Kidney (tissue), 14 donors: ENCODE results near the gene DYRK2. TPM values are rescaled to one million over a fixed set of nuclear protein-coding genes. Genes with fewer than 3 reads are reported as not detected.

Experiments used
- DNase-seq, 5 donors: peaks; one replicate each; pipeline ENCODE4 v3.0.0-alpha.2; 2013 to 2020
- FAIRE-seq: peaks from 2 replicates; lab custom pipeline; 2012; peaks lifted over from hg19 to GRCh38; lab: Jason Lieb, UNC
- H3K27ac ChIP-seq, 2 donors: one replicate each; pipeline ENCODE4 v1.7.0; 2013; ENCODE audit warnings: low read depth in 2 of 2, low read length in 2 of 2, inconsistent platforms in 1 of 2
- H3K27me3 ChIP-seq: one replicate; pipeline ENCODE4 v1.7.1; 2013; ENCODE audit warnings: low read length, inconsistent platforms; ENCODE audit not compliant: control insufficient read depth, insufficient read depth
- H3K36me3 ChIP-seq, 3 donors: one replicate each; pipeline versions ENCODE4 v1.7.0 to v1.7.1; 2013; ENCODE audit warnings: low read length in 3 of 3, control low read depth in 1 of 3, inconsistent platforms in 1 of 3; ENCODE audit not compliant: insufficient read depth in 3 of 3, control insufficient read depth in 2 of 3
- H3K4me1 ChIP-seq, 3 donors: one replicate each; pipeline versions ENCODE4 v1.7.0 to v1.7.1; 2013; ENCODE audit warnings: low read length in 3 of 3, inconsistent platforms in 1 of 3, low read depth in 1 of 3; ENCODE audit not compliant: control insufficient read depth in 2 of 3, insufficient read depth in 2 of 3
- H3K4me3 ChIP-seq, 3 donors: one replicate each; pipeline versions ENCODE4 v1.7.0 to v1.8.1; 2013; ENCODE audit warnings: low read length in 3 of 3, control low read depth in 1 of 3, inconsistent platforms in 1 of 3
- H3K9ac ChIP-seq, 3 donors: one replicate each; pipeline versions ENCODE4 v1.7.0 to v1.7.1; 2013; ENCODE audit warnings: low read length in 3 of 3, control low read depth in 1 of 3, inconsistent platforms in 1 of 3
- H3K9me3 ChIP-seq, 3 donors: one replicate each; pipeline versions ENCODE4 v1.7.0 to v1.7.1; 2013; ENCODE audit warnings: low read length in 3 of 3, control low read depth in 1 of 3, inconsistent platforms in 1 of 3; ENCODE audit not compliant: control insufficient read depth in 2 of 3, insufficient read depth in 1 of 3
- CTCF ChIP-seq: IDR thresholded peaks from 3 replicates; pipeline ENCODE4 v1.5.1; 2012; ENCODE audit warnings: mild to moderate bottlenecking, moderate library complexity, borderline replicate concordance; ENCODE audit not compliant: insufficient read depth; ENCODE audit errors: extremely low read depth
- intact Hi-C: fragments of 100-400 bp; cut with DNase I; formaldehyde crosslinking; loops from one replicate; pipeline ENCODE4 v1.11.1; 2022
- polyA plus RNA-seq: library from polyadenylated mRNA; stranded (reverse); fragments of 350-450 nt; fragmentation: Illumina TruSeq; extraction: RNeasy Lipid Tissue Mini Kit (QIAGEN cat#74804); gene quantifications from one replicate; pipeline ENCODE4 v1.2.3, GENCODE V29; 2014; ENCODE audit warnings: low read depth, low replicate concordance; ENCODE audit not compliant: insufficient read depth
- total RNA-seq: library from RNA; stranded (reverse); fragmentation: NEBNext Ultra II Directional; extraction: Animal tissue kit (Norgen Biotek cat#: 25700); gene quantifications from one replicate; pipeline ENCODE4 v1.2.1, GENCODE V29; 2021
- donor health status: control.
- donor health status: control.
- donor health status: control.
- donor health status: control.
- donor health status: control.
- donor health status: DM: yes; HTN: yes; CAD: no.
- donor health status: Normal renal cell carcinoma (clear cell type).

DYRK2 gene
- total and polyA plus RNA-seq, 2 donors from 2014 or later, result 2.8 to 35.4 TPM

GRCh38 chr12:67649570-67650387 lies 1.2 kb downstream of the DYRK2 start:
- no peaks in the 10 kb centered on the region for H3K9me3 ChIP-seq
- intact Hi-C loops, result loop anchor here (10.0 kb wide), 1 partner anchor 295 kb away; no protein-coding TSS in a partner anchor
- DNase-seq (peak; percentile 42 to 85 (median 65)), FAIRE-seq (no peak)
- peak overlapping the region; percentile 65 to 80 (median 70) for H3K4me3 ChIP-seq
- H3K27ac ChIP-seq, result peak overlapping the region; percentile 28 to 49
- peaks cover 0 to 13% (median 4%) of the 10 kb centered on the region in 3 donors for H3K4me1 ChIP-seq
- H3K36me3 ChIP-seq, result no peaks in the 10 kb centered on the region
- no peak for TF ChIP-seq CTCF
- H3K27me3 ChIP-seq, result no peaks in the 10 kb centered on the region
- H3K9ac ChIP-seq, result peak overlapping the region; percentile 37 to 77 (median 50)

GRCh38 chr12:67650388-67651131 lies 2.0 kb downstream of the DYRK2 start:
- H3K4me3 ChIP-seq, result peak overlapping the region; percentile 65 to 80 (median 70)
- DNase-seq, result peak in 3 of 5 donors; percentile 24 to 54 (median 50)
- H3K27me3 ChIP-seq, result no peaks in the 10 kb centered on the region
- H3K27ac ChIP-seq, result peak overlapping the region in 1 of 2 donors; percentile 49
- peak overlapping the region; percentile 37 to 77 (median 50) for H3K9ac ChIP-seq
- H3K36me3 ChIP-seq, result no peaks in the 10 kb centered on the region
- no peak for FAIRE-seq
- no peak for TF ChIP-seq CTCF
- no peaks in the 10 kb centered on the region for H3K9me3 ChIP-seq
- intact Hi-C loops, result no loop called here
- peaks cover 0 to 13% (median 4%) of the 10 kb centered on the region in 3 donors for H3K4me1 ChIP-seq

GRCh38 chr12:67651132-67651695 lies 2.7 kb downstream of the DYRK2 start:
- peaks cover 0 to 13% (median 4%) of the 10 kb centered on the region in 3 donors for H3K4me1 ChIP-seq
- FAIRE-seq, result no peak
- peak overlapping the region in 1 of 3 donors; percentile 37 for H3K9ac ChIP-seq
- intact Hi-C loops, result no loop called here
- H3K36me3 ChIP-seq, result no peaks in the 10 kb centered on the region
- H3K4me3 ChIP-seq, result peak overlapping the region; percentile 33 to 70 (median 65)
- DNase-seq, result peak in 2 of 5 donors; percentile 17 to 48
- H3K27me3 ChIP-seq, result no peaks in the 10 kb centered on the region
- no peaks in the 10 kb centered on the region for H3K9me3 ChIP-seq
- H3K27ac ChIP-seq, result no peak overlapping the region
- peak; percentile 16 for TF ChIP-seq CTCF
